Adrenal gland (tissue), 5 donors: ENCODE results near the gene ANKS1B.

ENCODE experiments used
- POLR2A ChIP-seq, 2 donors: fragments of 450-650 bp; IDR thresholded peaks; one replicate each; pipeline ENCODE4 v1.6.1; 2017; ENCODE audit warnings: antibody characterized with exemption in 2 of 2, mild to moderate bottlenecking in 2 of 2, moderate library complexity in 1 of 2
- TF ChIP-seq, protein P1 (sequence below), 6 experiments: fragments of 450-650 bp in 4 of 6; fragments of 200-600 bp in 2 of 6; sonication (generic) in 1 of 6; IDR thresholded peaks; 1 replicate in 5 of 6; 2 replicates in 1 of 6; pipeline versions ENCODE4 v1.5.1 to v1.8.0; 2016 to 2021; ENCODE audit warnings: antibody characterized with exemption in 6 of 6, mild to moderate bottlenecking in 2 of 6, moderate library complexity in 1 of 6
- donor health status: DM: no; HTN: no; CAD: no.

DNA sequence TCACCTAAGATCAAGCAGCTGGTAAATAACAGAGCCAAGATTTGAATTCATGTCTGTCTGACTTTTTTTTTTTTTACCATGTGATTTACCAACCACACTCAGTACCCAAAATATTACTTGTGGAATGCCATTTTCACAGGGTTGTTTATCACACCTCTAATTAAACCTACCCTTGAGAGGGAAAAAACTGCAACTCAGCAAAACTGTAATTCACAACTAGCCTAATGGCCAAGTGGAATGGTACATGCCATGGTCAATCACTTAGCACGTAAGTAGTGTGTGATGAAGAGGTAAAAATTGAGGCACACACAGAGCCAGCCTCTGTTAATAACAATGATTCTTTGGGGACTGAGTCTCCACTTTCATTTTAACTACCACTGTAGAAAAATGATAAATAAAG, 750.0 kb downstream of the ANKS1B start:
- TF ChIP-seq, protein P1, sequence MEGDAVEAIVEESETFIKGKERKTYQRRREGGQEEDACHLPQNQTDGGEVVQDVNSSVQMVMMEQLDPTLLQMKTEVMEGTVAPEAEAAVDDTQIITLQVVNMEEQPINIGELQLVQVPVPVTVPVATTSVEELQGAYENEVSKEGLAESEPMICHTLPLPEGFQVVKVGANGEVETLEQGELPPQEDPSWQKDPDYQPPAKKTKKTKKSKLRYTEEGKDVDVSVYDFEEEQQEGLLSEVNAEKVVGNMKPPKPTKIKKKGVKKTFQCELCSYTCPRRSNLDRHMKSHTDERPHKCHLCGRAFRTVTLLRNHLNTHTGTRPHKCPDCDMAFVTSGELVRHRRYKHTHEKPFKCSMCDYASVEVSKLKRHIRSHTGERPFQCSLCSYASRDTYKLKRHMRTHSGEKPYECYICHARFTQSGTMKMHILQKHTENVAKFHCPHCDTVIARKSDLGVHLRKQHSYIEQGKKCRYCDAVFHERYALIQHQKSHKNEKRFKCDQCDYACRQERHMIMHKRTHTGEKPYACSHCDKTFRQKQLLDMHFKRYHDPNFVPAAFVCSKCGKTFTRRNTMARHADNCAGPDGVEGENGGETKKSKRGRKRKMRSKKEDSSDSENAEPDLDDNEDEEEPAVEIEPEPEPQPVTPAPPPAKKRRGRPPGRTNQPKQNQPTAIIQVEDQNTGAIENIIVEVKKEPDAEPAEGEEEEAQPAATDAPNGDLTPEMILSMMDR (IDR thresholded peaks at IDR 0.05) = no peak
- TF ChIP-seq POLR2A (IDR thresholded peaks at IDR 0.05) = no peak
